Fibroblast of lung (primary cell): ENCODE measurements around the gene PLEKHM1. TPM values are rescaled to one million over a fixed set of nuclear protein-coding genes. Genes with fewer than 3 reads are reported as not detected.
"Not testable (repeated sequence)": the region's sequence is repeated elsewhere in the genome, so short reads cannot be mapped to it uniquely, and the experiment has no call there.

Experiments used
- DNase-seq, 2 donors: peaks; one replicate each; pipeline versions ENCODE4 v3.0.0 to v3.0.0-alpha.2; 2010; ENCODE audit warnings: low read depth in 2 of 2
- H2AFZ ChIP-seq: 2 replicates; pipeline ENCODE4 v1.5.1; 2012; ENCODE audit warnings: low read length, control low read depth, inconsistent platforms
- H3K27ac ChIP-seq: 2 replicates; pipeline ENCODE4 v1.5.1; 2011; ENCODE audit warnings: low read length, control low read depth; ENCODE audit not compliant: insufficient read depth
- H3K27me3 ChIP-seq: 2 replicates; pipeline ENCODE4 v1.5.1; 2011; ENCODE audit warnings: mild to moderate bottlenecking, low read length; ENCODE audit not compliant: control insufficient read depth, insufficient read depth
- H3K36me3 ChIP-seq: 2 replicates; pipeline ENCODE4 v1.5.1; 2011; ENCODE audit warnings: low read length; ENCODE audit not compliant: control insufficient read depth, insufficient read depth
- H3K4me1 ChIP-seq: 2 replicates; pipeline ENCODE4 v1.5.1; 2011; ENCODE audit warnings: low read length; ENCODE audit not compliant: control insufficient read depth, insufficient read depth; ENCODE audit errors: extremely low read depth
- H3K4me2 ChIP-seq: 2 replicates; pipeline ENCODE4 v1.5.1; 2011; ENCODE audit warnings: low read length, control low read depth; ENCODE audit not compliant: insufficient read depth; ENCODE audit errors: extremely low read depth
- H3K4me3 ChIP-seq, 4 experiments: fragments of 200-600 bp in 1 of 4; sonication (generic) in 1 of 4; replicated peaks in 1 of 4; 2 replicates each; pipeline ENCODE4 v1.5.1; 2011 to 2016; ENCODE audit warnings: low read length in 4 of 4, low read depth in 3 of 4, mild to moderate bottlenecking in 3 of 4, control low read depth in 2 of 4, inconsistent platforms in 1 of 4, mixed read lengths in 1 of 4; ENCODE audit not compliant: insufficient read depth in 1 of 4; ENCODE audit errors: control extremely low read depth in 1 of 4
- H3K79me2 ChIP-seq: 2 replicates; pipeline ENCODE4 v1.5.1; 2012; ENCODE audit warnings: mild to moderate bottlenecking, low read length, inconsistent platforms; ENCODE audit not compliant: control insufficient read depth, insufficient read depth
- H3K9ac ChIP-seq: 2 replicates; pipeline ENCODE4 v1.5.1; 2011; ENCODE audit warnings: mild to moderate bottlenecking, low read length, control low read depth; ENCODE audit not compliant: insufficient read depth
- H3K9me3 ChIP-seq: 2 replicates; pipeline ENCODE4 v1.5.1; 2012; ENCODE audit warnings: low read depth, low read length; ENCODE audit not compliant: control insufficient read depth, insufficient read depth
- H4K20me1 ChIP-seq: 2 replicates; pipeline ENCODE4 v1.5.1; 2011; ENCODE audit warnings: low read length; ENCODE audit not compliant: control insufficient read depth, insufficient read depth; ENCODE audit errors: extremely low read depth
- polyA plus RNA-seq, 2 donors: library from polyadenylated mRNA; depleted of rRNA in 1 of 2; stranded (reverse) in 1 of 2; unstranded in 1 of 2; fragments of >200 nt; gene quantifications; 2 replicates each; pipeline ENCODE4 v1.2.1, GENCODE V29; 2011 to 2012; ENCODE audit warnings: missing spikeins in 1 of 2
- total RNA-seq: library from RNA; depleted of rRNA; stranded (reverse); fragments of >200 nt; gene quantifications from 2 replicates; pipeline ENCODE4 v1.2.1, GENCODE V29; 2014

The PLEKHM1 gene
- total and polyA plus RNA-seq, 2 donors (not counting 1 experiment from before 2014, with no cell fraction given), result 15.8 to 27.9 TPM

DNA sequence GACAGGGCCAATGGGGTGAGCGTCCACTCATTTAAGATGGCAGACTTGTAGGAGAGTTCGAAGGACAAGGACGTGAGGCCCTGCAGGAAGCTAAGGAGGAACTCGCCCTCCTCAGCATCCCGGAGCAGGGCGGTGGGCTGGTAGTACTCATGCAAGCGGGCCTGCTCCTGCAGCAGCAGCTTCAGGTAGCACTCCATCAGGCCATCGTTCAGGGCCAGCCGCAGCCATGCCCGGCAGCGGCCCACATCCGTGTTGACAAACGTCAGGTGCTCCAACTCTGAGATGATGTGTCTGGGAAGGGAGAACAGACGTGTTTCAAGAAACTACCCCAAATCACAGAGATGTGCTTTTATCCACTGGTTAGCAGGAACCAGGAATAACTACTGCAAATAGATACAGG is 15.1 kb downstream of the PLEKHM1 start:
- not testable (repeated sequence) for H2AFZ ChIP-seq, H3K79me2 ChIP-seq, H3K9me3 ChIP-seq, H4K20me1 ChIP-seq, H3K9ac ChIP-seq, H3K27ac ChIP-seq, H3K36me3 ChIP-seq, DNase-seq, H3K27me3 ChIP-seq, H3K4me3 ChIP-seq, H3K4me1 ChIP-seq, H3K4me2 ChIP-seq

- H4K20me1 ChIP-seq, H3K79me2 ChIP-seq, H3K9ac ChIP-seq, H3K4me1 ChIP-seq, H3K36me3 ChIP-seq, DNase-seq, H3K27ac ChIP-seq, H3K4me3 ChIP-seq, H3K4me2 ChIP-seq, H2AFZ ChIP-seq, H3K9me3 ChIP-seq, H3K27me3 ChIP-seq: not testable (repeated sequence)
Observed at GRCh38 chr17:45472249-45472648, 18.3 kb downstream of the PLEKHM1 start.

DNA sequence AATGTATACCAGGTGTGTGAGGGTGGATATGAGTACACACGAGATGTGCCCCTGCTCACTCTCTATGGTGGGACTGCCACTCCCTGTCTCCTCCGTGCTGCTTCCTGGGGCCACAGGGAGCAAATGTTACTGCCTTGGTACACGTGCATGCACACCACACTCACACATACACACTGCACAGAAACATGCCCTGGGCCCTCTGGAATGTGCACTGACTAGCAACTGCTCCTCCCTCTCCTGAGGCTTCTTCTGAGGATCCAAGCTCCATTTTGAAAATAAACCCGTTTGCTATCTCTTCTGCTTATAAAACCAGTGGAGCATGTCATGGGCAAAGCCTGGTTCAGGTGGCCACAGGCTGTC is 21.3 kb downstream of the PLEKHM1 start:
- not testable (repeated sequence) for H2AFZ ChIP-seq, DNase-seq, H3K4me2 ChIP-seq, H3K27me3 ChIP-seq, H3K79me2 ChIP-seq, H3K9ac ChIP-seq, H3K4me3 ChIP-seq, H4K20me1 ChIP-seq, H3K4me1 ChIP-seq, H3K9me3 ChIP-seq, H3K36me3 ChIP-seq, H3K27ac ChIP-seq

DNA sequence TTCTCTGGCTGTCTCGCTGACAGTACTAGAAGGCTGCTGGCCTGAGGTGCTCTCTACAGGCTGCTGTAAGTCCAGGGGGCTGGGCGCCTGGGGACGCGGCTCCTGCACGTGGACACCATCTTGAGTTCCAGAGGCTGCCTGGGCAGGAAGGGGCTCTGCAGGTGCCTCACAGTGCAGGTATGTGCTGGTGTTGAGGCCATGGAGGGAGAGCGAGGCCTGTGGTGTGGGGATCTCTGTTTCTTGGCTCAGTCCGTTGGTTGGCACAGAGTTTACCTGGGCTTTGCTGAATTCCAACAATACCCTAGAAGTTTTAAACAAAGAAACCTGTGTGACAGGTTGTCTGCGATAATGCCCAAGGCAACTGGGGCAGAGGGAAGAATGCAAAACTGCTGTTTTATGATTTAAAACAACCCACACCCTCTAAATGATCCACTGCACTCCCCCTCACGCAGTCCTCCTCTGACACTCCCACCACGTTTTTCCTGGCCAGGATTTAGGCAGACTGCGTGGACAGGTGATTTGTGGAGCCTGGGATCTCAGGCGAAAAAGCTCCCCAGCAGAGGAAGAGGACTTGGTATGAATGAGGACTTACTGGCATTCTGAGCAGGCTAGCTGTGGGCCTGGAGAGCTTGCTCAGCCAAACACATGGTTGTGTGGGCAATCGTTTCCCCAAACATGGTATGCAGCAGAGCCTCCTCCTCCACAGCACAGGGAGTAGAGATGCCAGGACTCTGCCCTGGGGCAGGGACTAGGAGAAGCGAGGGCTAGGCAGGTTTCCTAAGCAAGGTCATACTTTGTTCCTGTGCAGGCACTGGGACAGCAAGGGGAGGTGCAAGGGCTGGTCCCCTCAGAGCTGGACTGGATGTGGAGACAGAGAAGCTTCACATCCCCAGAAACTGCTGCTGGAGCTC is 22.0 kb downstream of the PLEKHM1 start:
- not testable (repeated sequence) for H3K79me2 ChIP-seq, H3K36me3 ChIP-seq, H3K4me1 ChIP-seq

DNA sequence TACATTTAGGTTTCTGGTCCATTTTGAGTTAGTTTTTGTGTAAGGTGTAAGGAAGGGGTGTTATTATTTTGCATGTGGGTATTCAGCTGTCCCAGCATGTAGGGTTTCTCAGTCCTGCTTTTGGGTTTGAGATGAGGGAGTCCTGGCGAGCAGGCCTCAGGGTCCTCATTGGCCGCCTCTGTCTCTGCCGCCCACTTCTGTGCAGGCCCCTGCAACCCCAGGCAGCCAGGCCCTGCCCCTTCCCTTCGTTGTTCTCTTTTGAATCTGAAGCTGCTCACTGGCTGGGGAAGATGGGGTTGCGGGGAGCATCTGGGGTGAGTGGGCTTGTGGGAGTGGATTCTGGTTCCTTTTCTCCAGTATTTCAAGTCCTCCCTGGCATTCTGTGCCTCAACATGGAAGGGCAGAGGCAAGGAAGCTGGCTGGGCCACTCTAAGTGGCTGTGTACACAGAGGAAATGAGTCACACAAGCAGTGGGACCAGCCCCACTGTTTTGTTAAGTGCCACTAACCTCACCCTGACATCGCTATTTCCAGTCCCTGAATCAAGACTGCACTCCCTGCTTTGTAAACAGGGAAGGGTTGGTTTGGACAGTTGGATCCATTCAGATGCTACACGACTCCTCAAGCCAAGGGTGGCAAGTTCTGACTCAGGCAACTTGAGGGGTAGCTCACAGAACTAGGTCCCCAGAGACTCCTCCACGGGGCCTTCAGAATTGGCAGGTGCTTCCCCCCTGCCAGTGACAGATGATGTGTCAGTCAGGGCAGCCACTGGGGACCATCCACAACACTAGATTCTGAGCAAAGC is 28.8 kb downstream of the PLEKHM1 start:
- H3K27me3 ChIP-seq, H2AFZ ChIP-seq, H3K4me3 ChIP-seq, H3K9ac ChIP-seq, H3K4me2 ChIP-seq, H3K9me3 ChIP-seq, H4K20me1 ChIP-seq, H3K27ac ChIP-seq, H3K79me2 ChIP-seq, H3K4me1 ChIP-seq, H3K36me3 ChIP-seq: not testable (repeated sequence)
- DNase-seq, result peak; percentile 28 to 37

More for the DNA sequence above, 22.0 kb downstream of the PLEKHM1 start:
- not testable (repeated sequence) for H4K20me1 ChIP-seq, H2AFZ ChIP-seq, H3K9me3 ChIP-seq, H3K9ac ChIP-seq, DNase-seq, H3K4me2 ChIP-seq, H3K4me3 ChIP-seq, H3K27me3 ChIP-seq, H3K27ac ChIP-seq

- H3K79me2 ChIP-seq, H3K4me3 ChIP-seq, H3K36me3 ChIP-seq, H3K4me2 ChIP-seq, H3K9ac ChIP-seq, H4K20me1 ChIP-seq, H3K9me3 ChIP-seq, H3K27ac ChIP-seq, H2AFZ ChIP-seq, H3K27me3 ChIP-seq, H3K4me1 ChIP-seq, DNase-seq: not testable (repeated sequence)
Observed at GRCh38 chr17:45460422-45460821, 30.1 kb downstream of the PLEKHM1 start.
